Measurements from ENCODE around the gene MT1HL1. TPM values are rescaled to one million over a fixed set of nuclear protein-coding genes. Genes with fewer than 3 reads are reported as not detected.

MT1HL1 gene
- not detected for total RNA-seq
- long read RNA-seq = 0 reads

GRCh38 chr1:237004116-237004515, at the start of gene MT1HL1:
Gene MT1HL1, minus strand, starts transcription at chr1:237004441. Its CDS starts 69 bp downstream, at chr1:237004372.
- DNase-seq (ENCODE audit: missing footprints) (no peak), ATAC-seq (no peak)
- intact Hi-C loops (cut with DNase I) = no loop called here

GRCh38 chr1:237050915-237051314, 46.7 kb upstream of the MT1HL1 start:
- intact Hi-C loops (cut with DNase I) = no loop called here
- DNase-seq (ENCODE audit: missing footprints) (no peak), ATAC-seq (no peak)

- intact Hi-C loops (cut with DNase I) = no loop called here
- ATAC-seq (no peak), DNase-seq (ENCODE audit: missing footprints) (no peak)
These were observed 45.9 kb upstream of the MT1HL1 start for GRCh38 chr1:237050185-237050584.

- ATAC-seq (no peak), DNase-seq (ENCODE audit: missing footprints) (no peak)
- intact Hi-C loops (cut with DNase I) = loop anchor here (10.0 kb wide), 2 partner anchors 154 to 254 kb away; partner anchors contain the start of gene MTR
These were observed 44.6 kb upstream of the MT1HL1 start for GRCh38 chr1:237048803-237049202.

- intact Hi-C loops (cut with DNase I) = loop anchor here (10.0 kb wide), 2 partner anchors 151 to 251 kb away; partner anchors contain the start of gene MTR
These were observed 41.2 kb upstream of the MT1HL1 start for GRCh38 chr1:237045278-237046016.

GRCh38 chr1:237043846-237044636, 39.8 kb upstream of the MT1HL1 start:
- DNase-seq (ENCODE audit: missing footprints) (no peak), ATAC-seq (peak; percentile 77)
- intact Hi-C loops (cut with DNase I) = loop anchor here (1.0 to 10.0 kb wide), 3 partner anchors 47 to 249 kb away; partner anchors contain the start of gene MTR

More at GRCh38 chr1:237045278-237046016, 41.2 kb upstream of the MT1HL1 start:
- DNase-seq (ENCODE audit: missing footprints) (no peak), ATAC-seq (no peak)

- intact Hi-C loops (cut with DNase I) = loop anchor here (10.0 kb wide), 2 partner anchors 148 to 248 kb away; partner anchors contain the start of gene MTR
- peak; percentile 67 for ATAC-seq
- DNase-seq (ENCODE audit: missing footprints) = peak; percentile 71
These were observed 38.8 kb upstream of the MT1HL1 start for GRCh38 chr1:237042892-237043576.

GRCh38 chr1:237042526-237042891, 38.3 kb upstream of the MT1HL1 start:
- intact Hi-C loops (cut with DNase I) = loop anchor here (10.0 kb wide), 2 partner anchors 148 to 248 kb away; partner anchors contain the start of gene MTR
- no peak for ATAC-seq

GRCh38 chr1:237041795-237042525, 37.7 kb upstream of the MT1HL1 start, which contains the start of gene RYR2:
Gene RYR2, plus strand, starts transcription at chr1:237042184. Its CDS starts 338 bp downstream, at chr1:237042522.
- intact Hi-C loops (cut with DNase I) = loop anchor here (10.0 kb wide), 2 partner anchors 147 to 247 kb away; partner anchors contain the start of gene MTR
- peak; percentile 72 for DNase-seq (ENCODE audit: missing footprints)
- peak; percentile 60 for ATAC-seq

More at GRCh38 chr1:237042526-237042891, 38.3 kb upstream of the MT1HL1 start:
- DNase-seq (ENCODE audit: missing footprints) = no peak

GRCh38 chr1:237041461-237041794, 37.2 kb upstream of the MT1HL1 start:
- ATAC-seq = no peak
- intact Hi-C loops (cut with DNase I) = loop anchor here (10.0 kb wide), 2 partner anchors 147 to 247 kb away; partner anchors contain the start of gene MTR
- no peak for DNase-seq (ENCODE audit: missing footprints)

GRCh38 chr1:237040823-237041222, 36.6 kb upstream of the MT1HL1 start:
- ATAC-seq (no peak), DNase-seq (ENCODE audit: missing footprints) (no peak)
- intact Hi-C loops (cut with DNase I) = loop anchor here (10.0 kb wide), 2 partner anchors 146 to 246 kb away; partner anchors contain the start of gene MTR

GRCh38 chr1:237038211-237038610, 34.0 kb upstream of the MT1HL1 start:
- ATAC-seq (no peak), DNase-seq (ENCODE audit: missing footprints) (no peak)
- intact Hi-C loops (cut with DNase I) = no loop called here

GRCh38 chr1:237035759-237036158, 31.5 kb upstream of the MT1HL1 start:
- intact Hi-C loops (cut with DNase I) = no loop called here
- ATAC-seq = no peak
- DNase-seq (ENCODE audit: missing footprints) = no peak

GRCh38 chr1:237033804-237034203, 29.6 kb upstream of the MT1HL1 start:
- intact Hi-C loops (cut with DNase I) = no loop called here
- no peak for DNase-seq (ENCODE audit: missing footprints)
- no peak for ATAC-seq

GRCh38 chr1:237033061-237033460, 28.8 kb upstream of the MT1HL1 start:
- ATAC-seq (no peak), DNase-seq (ENCODE audit: missing footprints) (no peak)
- intact Hi-C loops (cut with DNase I) = no loop called here

GRCh38 chr1:237032029-237032428, 27.8 kb upstream of the MT1HL1 start:
- no peak for DNase-seq (ENCODE audit: missing footprints)
- peak; percentile 9 for ATAC-seq
- intact Hi-C loops (cut with DNase I) = no loop called here

GRCh38 chr1:237031480-237031879, 27.2 kb upstream of the MT1HL1 start:
- ATAC-seq = peak; percentile 70
- intact Hi-C loops (cut with DNase I) = no loop called here
- no peak for DNase-seq (ENCODE audit: missing footprints)

- DNase-seq (ENCODE audit: missing footprints) = no peak
- no peak for ATAC-seq
- intact Hi-C loops (cut with DNase I) = no loop called here
These were observed 25.8 kb upstream of the MT1HL1 start for GRCh38 chr1:237029850-237030535.
